HG03457 (cell line): ENCODE data around the gene SLC39A2.

Source experiments
- ATAC-seq: cut with Tn5 transposase; IDR thresholded peaks from one replicate; pipeline ENCODE4 v1.9.1; 2021; ENCODE audit warnings: moderate number of reproducible peaks; ENCODE audit not compliant: unreplicated experiment

Gene SLC39A2

GRCh38 chr14:21043387-21043973 lies 44.4 kb downstream of the SLC39A2 start:
- ATAC-seq = no peak

DNA sequence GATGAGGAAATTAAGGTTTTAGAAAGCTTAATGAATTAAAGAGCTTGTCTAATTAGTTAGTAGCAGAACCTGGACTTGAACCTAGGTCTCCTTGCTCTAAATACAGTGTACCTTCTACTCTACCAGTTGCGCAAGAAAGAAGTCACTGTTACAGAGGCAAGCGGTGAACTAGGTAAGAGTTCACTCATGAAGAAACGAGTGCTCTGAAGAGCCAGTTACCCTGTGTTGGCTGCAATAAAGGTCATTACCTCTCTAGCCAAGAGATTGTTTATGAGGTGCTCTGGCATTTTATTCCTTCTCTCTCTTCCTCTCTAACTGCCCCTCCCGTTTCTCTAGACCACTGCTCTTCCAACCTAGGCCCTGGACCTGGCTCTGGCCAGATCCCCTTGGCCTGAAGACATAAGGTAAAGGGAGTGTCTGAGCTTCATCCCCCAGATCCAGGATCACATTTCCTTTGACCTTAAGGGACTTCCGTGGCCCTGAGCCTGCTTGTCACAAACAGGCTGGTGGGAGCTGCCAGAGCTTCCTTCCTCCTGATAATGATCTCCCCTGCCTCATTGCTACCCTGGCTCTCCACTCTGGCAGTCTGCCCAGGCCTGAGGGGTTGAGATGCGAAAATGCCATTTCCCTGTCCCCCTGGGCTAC lies 45.0 kb downstream of the SLC39A2 start:
- ATAC-seq = no peak

GRCh38 chr14:21047378-21047781 lies 48.3 kb downstream of the SLC39A2 start:
- no peak for ATAC-seq

DNA sequence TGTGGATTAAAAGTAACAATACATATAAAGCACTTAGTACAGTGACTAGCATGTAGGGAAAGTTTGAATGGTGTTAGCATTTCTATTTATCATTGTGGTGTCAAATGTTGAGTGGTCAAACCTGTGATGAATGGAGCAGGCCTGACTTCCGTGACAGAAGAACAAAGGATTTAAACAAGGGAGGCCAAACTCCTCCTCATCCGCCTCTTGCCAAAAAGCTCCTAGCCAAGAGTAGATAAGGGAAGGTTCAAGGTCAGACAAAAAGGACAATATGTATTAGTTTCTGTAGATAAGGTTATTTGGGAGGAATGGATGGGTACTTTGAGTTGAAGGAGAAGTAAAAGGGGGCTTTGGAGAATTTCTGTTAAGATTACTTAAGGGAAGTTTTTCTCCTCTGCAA lies 49.5 kb downstream of the SLC39A2 start:
- ATAC-seq = no peak

DNA sequence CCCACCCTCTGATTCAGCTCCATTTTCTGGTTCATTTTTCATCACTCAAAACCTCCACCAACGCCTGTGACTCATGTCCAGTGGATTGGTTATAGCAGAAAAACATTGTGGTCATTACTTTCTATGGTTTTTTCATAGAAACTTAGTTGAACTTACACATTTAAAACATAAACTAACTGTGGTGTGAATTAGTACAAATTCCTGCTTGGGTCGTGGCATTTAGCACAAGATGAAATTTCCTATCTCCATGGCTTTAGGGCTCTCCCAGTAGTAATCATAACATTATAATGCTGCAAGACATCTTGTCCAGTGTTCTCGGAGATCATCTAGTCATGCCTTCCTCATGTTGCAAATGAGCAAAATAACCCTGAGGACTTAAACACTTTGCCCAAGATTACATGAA lies 50.2 kb downstream of the SLC39A2 start:
- no peak for ATAC-seq

DNA sequence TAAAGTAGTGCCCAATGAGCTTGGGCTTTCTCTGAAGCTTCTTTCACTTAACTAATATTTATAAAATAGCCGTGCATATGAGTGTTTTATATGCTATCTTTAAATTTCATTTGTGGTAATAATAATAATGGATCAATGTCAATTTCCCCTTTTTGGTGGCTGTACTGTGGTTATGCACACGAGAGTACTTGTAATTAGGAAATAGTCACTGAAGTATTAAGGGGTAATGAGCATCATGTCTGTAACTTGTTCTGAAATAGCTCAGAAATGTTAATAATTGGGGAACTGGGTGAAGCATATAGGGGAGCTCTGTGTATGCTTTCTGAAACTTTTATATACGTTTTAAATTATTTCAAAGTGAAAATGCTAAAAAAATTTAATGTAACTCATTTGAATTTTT lies 51.5 kb downstream of the SLC39A2 start:
- ATAC-seq = no peak
